OCI-LY7 (cell line): ENCODE results near the gene SNAPC5.

ENCODE experiments used
- EZH2phosphoT487 ChIP-seq: fragments of 200-600 bp; sonication (generic); IDR thresholded peaks from 2 replicates; pipeline ENCODE4 v1.6.1; 2018; ENCODE audit warnings: low read depth, borderline replicate concordance, mild to moderate bottlenecking, mixed run types, antibody characterized with exemption, low read length, moderate library complexity, mixed read lengths
- TF ChIP-seq, protein P1 (sequence below): fragments of 200-600 bp; sonication (generic); conservative IDR thresholded peaks from 2 replicates; pipeline ENCODE4 v1.5.1; 2014; ENCODE audit warnings: mild to moderate bottlenecking, antibody characterized with exemption, low read length, moderate library complexity, mixed read lengths

DNA sequence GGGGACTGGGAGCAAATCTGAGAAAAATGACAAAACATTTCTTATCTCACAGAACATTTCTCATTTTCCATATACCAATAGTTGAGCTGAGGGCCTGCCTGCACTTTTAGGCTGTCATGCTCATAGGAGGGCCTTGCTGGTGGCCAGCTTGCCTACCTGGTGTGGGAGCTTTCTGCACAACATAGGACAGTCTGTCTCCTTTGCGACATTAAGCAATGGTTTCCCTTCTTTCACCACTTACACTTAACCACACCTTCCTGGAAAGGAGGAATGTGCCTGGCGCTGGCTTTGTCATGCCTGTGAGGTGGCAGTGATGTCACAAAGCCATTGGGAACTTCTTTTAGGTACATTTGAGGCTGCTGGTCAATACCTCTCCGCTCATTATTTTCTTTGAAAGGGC lies 5.7 kb downstream of the SNAPC5 start:
- TF ChIP-seq, protein P1, sequence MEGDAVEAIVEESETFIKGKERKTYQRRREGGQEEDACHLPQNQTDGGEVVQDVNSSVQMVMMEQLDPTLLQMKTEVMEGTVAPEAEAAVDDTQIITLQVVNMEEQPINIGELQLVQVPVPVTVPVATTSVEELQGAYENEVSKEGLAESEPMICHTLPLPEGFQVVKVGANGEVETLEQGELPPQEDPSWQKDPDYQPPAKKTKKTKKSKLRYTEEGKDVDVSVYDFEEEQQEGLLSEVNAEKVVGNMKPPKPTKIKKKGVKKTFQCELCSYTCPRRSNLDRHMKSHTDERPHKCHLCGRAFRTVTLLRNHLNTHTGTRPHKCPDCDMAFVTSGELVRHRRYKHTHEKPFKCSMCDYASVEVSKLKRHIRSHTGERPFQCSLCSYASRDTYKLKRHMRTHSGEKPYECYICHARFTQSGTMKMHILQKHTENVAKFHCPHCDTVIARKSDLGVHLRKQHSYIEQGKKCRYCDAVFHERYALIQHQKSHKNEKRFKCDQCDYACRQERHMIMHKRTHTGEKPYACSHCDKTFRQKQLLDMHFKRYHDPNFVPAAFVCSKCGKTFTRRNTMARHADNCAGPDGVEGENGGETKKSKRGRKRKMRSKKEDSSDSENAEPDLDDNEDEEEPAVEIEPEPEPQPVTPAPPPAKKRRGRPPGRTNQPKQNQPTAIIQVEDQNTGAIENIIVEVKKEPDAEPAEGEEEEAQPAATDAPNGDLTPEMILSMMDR: no peak
- no peak for TF ChIP-seq EZH2phosphoT487
